HG02588 (cell line): ENCODE measurements around the gene MBD3L5.
"Not testable (repeated sequence)": the region's sequence is repeated elsewhere in the genome, so short reads cannot be mapped to it uniquely, and the experiment has no call there.

ENCODE experiments used
- ATAC-seq: cut with Tn5 transposase; IDR thresholded peaks from one replicate; pipeline ENCODE4 v1.9.1; 2021; ENCODE audit warnings: mild to moderate bottlenecking, moderate library complexity; ENCODE audit not compliant: unreplicated experiment

The MBD3L5 gene

GRCh38 chr19:7030278-7030677 lies at the start of gene MBD3L5:
MBD3L5 (plus strand) TSS chr19:7030578; CDS start chr19:7030612, 34 bp downstream.
- ATAC-seq, result not testable (repeated sequence)

- ATAC-seq, result no peak
Observed at GRCh38 chr19:6983448-6983847, 46.9 kb upstream of the MBD3L5 start.

GRCh38 chr19:6987850-6988249 lies 42.5 kb upstream of the MBD3L5 start:
- no peak for ATAC-seq

GRCh38 chr19:6988257-6988656 lies 42.1 kb upstream of the MBD3L5 start:
- ATAC-seq, result no peak

- ATAC-seq, result no peak
Observed at GRCh38 chr19:6995054-6995453, 35.3 kb upstream of the MBD3L5 start.

GRCh38 chr19:6996810-6997209 lies 33.6 kb upstream of the MBD3L5 start:
- no peak for ATAC-seq

GRCh38 chr19:6997679-6998445 lies 32.5 kb upstream of the MBD3L5 start:
- ATAC-seq, result no peak

- ATAC-seq, result no peak
Observed at GRCh38 chr19:6999933-7000332, 30.4 kb upstream of the MBD3L5 start.

GRCh38 chr19:7000333-7000732 lies 30.0 kb upstream of the MBD3L5 start:
- no peak for ATAC-seq

- ATAC-seq, result no peak
Observed at GRCh38 chr19:7000816-7001215, 29.6 kb upstream of the MBD3L5 start.

- ATAC-seq, result no peak
Observed at GRCh38 chr19:7004313-7004931, 26.0 kb upstream of the MBD3L5 start.

GRCh38 chr19:7006135-7006704 lies 24.2 kb upstream of the MBD3L5 start:
- no peak for ATAC-seq

GRCh38 chr19:7007859-7008258 lies 22.5 kb upstream of the MBD3L5 start:
- no peak for ATAC-seq

GRCh38 chr19:7010722-7011593 lies 19.4 kb upstream of the MBD3L5 start:
- no peak for ATAC-seq

- ATAC-seq, result no peak
Observed at GRCh38 chr19:7013678-7014077, 16.7 kb upstream of the MBD3L5 start.

GRCh38 chr19:7018828-7019227 lies 11.6 kb upstream of the MBD3L5 start:
- ATAC-seq, result no peak

- not testable (repeated sequence) for ATAC-seq
Observed at GRCh38 chr19:7021331-7021730, 9.0 kb upstream of the MBD3L5 start, which contains the start of gene MBD3L2B. MBD3L2B (minus strand) TSS chr19:7021431; CDS start chr19:7021397, 34 bp downstream.

- ATAC-seq, result not testable (repeated sequence)
Observed at GRCh38 chr19:7028790-7029189, 1.6 kb upstream of the MBD3L5 start.

- ATAC-seq, result not testable (repeated sequence)
Observed at GRCh38 chr19:7040079-7040478, 9.7 kb downstream of the MBD3L5 start, which contains the start of gene MBD3L4. MBD3L4 (minus strand) TSS chr19:7040179; CDS start chr19:7040144, 35 bp downstream.

- ATAC-seq, result not testable (repeated sequence)
Observed at GRCh38 chr19:7041563-7041962, 11.2 kb downstream of the MBD3L5 start.

- ATAC-seq, result not testable (repeated sequence)
Observed at GRCh38 chr19:7049021-7049420, 18.6 kb downstream of the MBD3L5 start, which contains the start of gene MBD3L2. MBD3L2 (plus strand) TSS chr19:7049321; CDS start chr19:7049374, 53 bp downstream.
